T-helper 1 cell treated with Interleukin-12 subunit alpha and Interleukin-12 subunit beta and Interleukin-4 antibody, amounts not matched to agents 30 ng/mL and 1 ng/mL, for 36 hours (primary cell): ENCODE data around the gene FAM118A. TPM values are rescaled to one million over a fixed set of nuclear protein-coding genes. Genes with fewer than 3 reads are reported as not detected.
"Not testable (repeated sequence)": the region's sequence is repeated elsewhere in the genome, so short reads cannot be mapped to it uniquely, and the experiment has no call there.

Source experiments
- intact Hi-C: fragments of 100-400 bp; cut with micrococcal nuclease; formaldehyde crosslinking; loops from one replicate; pipeline ENCODE4 v1.15.1; 2024
- total RNA-seq: library from RNA; stranded (reverse); gene quantifications from 2 replicates; pipeline ENCODE4 v1.2.3, GENCODE V29; 2022

FAM118A gene
- total RNA-seq, 1 donor from 2014 or later: 47.0 TPM

- intact Hi-C loops: no loop called here
Measured at GRCh38 chr22:45281010-45281409, 28.7 kb upstream of the FAM118A start.

- intact Hi-C loops: loop anchor here (2.0 kb wide), 1 partner anchor 16 kb away; no protein-coding TSS in a partner anchor
Measured at GRCh38 chr22:45284705-45285262, 24.9 kb upstream of the FAM118A start, which contains the start of gene UPK3A. Gene UPK3A (plus strand): TSS chr22:45284949. CDS start chr22:45285014, 65 bp downstream.

- intact Hi-C loops: loop anchor here (2.0 kb wide), 1 partner anchor 17 kb away; no protein-coding TSS in a partner anchor
Measured at GRCh38 chr22:45285263-45286058, 24.3 kb upstream of the FAM118A start.

GRCh38 chr22:45286854-45287551, 22.7 kb upstream of the FAM118A start:
- intact Hi-C loops: no loop called here

- intact Hi-C loops: no loop called here
Measured at GRCh38 chr22:45290410-45290936, 19.3 kb upstream of the FAM118A start.

- intact Hi-C loops: no loop called here
Measured at GRCh38 chr22:45291061-45291930, 18.4 kb upstream of the FAM118A start.

DNA sequence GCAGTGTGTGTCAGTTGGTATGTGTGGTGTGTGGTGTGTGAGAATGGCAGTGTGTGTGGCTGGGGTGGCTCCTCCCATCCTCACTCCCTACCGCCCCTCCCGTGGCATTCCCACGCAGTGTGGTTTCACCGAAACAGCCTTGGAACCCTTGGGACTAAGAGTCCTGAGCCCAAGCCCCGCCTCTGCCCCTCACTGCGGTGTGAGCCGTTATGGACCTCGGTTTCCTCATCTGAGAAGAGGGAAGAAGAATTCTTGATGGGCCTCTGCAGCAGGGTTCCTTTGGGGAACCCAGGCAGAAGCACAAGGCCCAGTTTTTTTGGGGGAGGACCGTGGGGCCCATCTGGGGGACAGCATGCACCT, 17.8 kb upstream of the FAM118A start:
- intact Hi-C loops: no loop called here

- intact Hi-C loops: no loop called here
Measured at GRCh38 chr22:45292731-45293442, 16.8 kb upstream of the FAM118A start.

DNA sequence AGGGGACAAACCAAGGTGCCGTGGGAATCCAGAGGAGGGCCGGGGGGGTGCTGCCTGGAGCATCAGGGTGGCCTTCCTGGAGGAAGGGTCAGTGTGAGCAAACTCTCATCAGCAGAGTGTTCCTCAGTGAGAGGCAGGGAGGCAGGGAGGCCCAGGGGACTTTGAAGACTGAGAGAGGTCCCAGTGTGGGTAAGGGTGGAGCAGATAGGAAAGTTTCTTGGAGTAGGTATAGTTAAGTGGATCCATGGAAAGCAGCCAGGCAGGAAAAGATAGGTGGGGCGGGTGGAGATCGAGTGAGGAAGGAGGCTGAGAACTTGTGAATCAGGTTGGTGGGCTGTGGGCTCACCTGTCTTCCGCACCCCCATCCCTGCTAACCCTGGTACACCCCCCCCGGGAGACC, 15.7 kb upstream of the FAM118A start:
- intact Hi-C loops: no loop called here

DNA sequence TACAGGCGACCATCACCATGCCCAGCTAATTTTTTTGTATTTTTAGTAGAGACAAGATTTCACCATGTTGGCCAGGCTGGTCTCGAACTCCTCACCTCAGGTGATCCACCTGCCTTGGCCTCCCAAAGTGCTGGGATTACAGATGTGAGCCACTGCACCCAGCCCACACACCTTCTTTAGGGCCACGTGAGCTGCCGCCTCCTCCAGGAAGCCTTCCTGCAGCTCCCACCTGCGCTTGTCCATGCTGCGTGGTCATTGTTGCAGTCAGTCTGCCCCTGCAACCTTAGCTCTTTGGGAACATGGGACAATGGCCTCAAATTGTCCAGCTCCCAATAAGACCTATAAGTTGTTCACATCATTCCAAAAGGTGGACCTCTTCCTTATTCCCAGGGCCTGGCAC, 14.7 kb upstream of the FAM118A start:
- intact Hi-C loops: not testable (repeated sequence)

DNA sequence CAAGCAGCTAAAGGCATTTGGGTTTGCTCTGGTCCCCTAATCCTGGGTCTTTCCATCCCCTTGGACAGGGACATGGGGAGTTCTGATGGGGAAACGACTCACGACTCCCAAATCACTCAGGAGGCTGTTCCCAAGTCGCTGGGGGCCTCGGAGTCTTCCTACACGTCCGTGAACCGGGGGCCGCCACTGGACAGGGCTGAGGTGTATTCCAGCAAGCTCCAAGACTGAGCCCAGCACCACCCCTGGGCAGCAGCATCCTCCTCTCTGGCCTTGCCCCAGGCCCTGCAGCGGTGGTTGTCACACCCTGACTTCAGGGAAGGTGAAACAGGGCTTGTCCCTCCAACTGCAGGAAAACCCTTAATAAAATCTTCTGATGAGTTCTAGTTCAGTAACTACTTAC, 14.2 kb upstream of the FAM118A start:
- intact Hi-C loops: no loop called here

DNA sequence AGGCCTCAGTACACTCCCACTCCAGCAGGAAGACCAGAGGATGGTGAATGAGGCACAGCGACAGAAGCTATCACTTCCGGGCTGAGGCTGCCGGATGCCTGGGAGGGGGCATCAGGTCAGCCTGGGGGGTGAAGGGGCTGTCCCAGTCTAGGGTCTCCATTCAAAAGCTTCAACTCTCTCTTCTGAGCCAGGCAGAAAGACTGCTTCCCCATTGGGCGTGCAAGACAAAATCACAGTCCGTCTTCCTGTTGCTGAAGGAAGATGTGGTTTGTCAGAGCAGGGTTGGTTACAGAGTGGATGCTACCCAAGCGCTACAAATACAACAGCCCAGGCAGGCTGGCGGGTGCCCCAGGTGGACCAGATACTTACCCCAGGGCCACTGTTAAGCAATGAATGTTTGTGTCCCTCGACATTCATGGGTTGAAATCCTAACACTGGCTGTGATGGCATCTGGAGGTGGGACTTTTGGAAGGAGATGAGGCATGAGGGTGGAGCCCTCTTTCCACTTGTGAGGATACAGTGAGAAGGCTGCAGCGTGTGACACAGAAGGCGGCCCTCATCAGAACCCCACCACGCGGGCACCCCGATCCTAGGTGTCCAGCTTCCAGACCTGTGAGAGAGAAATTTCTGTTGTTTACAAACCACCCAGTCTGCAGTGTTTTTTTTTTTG, 13.0 kb upstream of the FAM118A start:
- intact Hi-C loops: no loop called here

DNA sequence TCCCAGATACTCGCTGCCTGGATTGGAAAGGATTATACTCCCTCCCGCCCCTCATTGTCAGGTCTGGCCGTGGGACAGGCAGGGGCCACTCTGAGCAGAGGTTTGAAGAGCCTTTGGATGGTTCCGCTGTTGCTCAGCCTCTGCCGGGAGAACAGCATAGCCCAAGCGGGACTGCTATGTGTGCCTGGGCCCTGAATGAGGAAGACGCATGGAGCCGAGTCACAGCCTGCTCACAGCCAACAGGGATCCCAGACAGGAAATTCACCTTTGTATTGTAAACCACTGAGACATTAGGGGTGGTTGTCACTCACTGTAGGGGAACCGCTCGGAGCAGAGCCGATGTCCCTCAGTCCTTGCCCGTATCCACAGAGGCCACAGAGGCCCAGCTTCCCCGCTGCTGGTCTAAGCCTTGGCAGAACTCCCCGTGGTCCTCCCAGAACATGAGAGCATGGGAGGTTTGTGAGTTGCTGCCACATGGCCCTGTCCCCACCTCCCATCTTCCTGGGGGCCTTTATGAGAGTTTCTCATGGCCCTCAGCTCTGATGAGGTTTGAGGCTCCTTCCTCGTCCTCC, 10.7 kb upstream of the FAM118A start:
- intact Hi-C loops: no loop called here

DNA sequence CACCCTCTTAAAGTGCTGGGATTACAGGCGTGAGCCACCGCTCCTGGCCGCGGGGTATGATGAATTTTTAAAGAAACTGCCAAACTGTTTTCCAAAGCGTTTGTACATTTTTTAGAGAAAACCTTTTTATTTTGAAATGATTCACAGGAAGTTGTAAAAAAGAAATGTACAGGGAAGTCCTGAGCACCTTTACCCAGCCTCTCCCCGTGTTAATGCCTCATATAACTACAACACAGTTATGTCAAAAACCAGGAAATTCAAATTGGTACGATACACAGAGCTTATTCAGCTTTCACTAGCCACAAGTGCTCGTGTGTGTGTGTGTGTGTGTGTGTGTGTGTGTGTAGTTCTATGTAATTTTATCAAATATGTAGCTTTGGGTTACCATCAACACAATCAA, 7.0 kb upstream of the FAM118A start:
- intact Hi-C loops: no loop called here

GRCh38 chr22:45303181-45303580, 6.6 kb upstream of the FAM118A start:
- intact Hi-C loops: no loop called here

- intact Hi-C loops: no loop called here
Measured at GRCh38 chr22:45304971-45305370, 4.8 kb upstream of the FAM118A start.

GRCh38 chr22:45305456-45306075, 4.2 kb upstream of the FAM118A start:
- intact Hi-C loops: no loop called here

- intact Hi-C loops: no loop called here
Measured at GRCh38 chr22:45306139-45306538, 3.6 kb upstream of the FAM118A start.

DNA sequence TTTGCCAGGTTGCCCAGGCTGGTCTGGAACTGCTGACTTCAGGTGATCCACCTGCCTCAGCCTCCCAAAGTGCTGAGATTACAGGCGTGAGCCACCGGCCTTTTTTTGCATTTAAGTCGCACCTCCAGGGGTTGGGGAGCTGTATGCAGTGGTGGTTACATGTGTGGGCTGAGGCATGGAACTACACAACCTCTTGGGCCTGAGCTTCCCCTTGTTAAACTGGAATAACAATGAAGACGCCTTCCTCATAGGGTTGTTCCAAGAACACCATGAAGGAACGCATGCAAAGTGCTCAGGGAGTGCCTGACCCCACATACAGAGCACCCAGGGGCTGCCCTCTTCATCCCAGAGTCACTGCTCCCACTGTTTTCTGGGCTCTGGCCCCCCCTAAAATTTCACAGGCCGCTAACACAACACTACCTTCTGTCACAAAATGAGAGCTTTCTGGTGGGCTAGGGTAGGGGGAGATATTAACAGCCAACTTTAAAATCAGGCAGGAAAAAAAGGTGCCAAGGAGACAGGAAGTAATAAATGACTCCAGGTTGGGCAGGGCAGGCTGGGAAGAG, 1.3 kb upstream of the FAM118A start:
- intact Hi-C loops: loop anchor here (2.0 kb wide), 2 partner anchors 36 to 106 kb away; no protein-coding TSS in a partner anchor
